ENCODE measurements around the gene ZFR2.
A peak's percentile ranks its signal among the peaks of the same experiment; 100 is the strongest.
"Not testable (repeated sequence)": the region's sequence is repeated elsewhere in the genome, so short reads cannot be mapped to it uniquely, and the experiment has no call there.

Gene ZFR2

GRCh38 chr19:3762130-3762473 is 106.7 kb downstream of the ZFR2 start:
- Histone ChIP-seq H3K36me3 (ENCODE audit: insufficient read depth, low read depth, low read length) (peaks cover 23% of the 10 kb centered on the region; the same call in 1 of the 2 replicates), H3K9me3 (ENCODE audit: insufficient read depth, low read depth, low read length) (no peaks in the 10 kb centered on the region), H3K27me3 (ENCODE audit: insufficient read depth, low read length) (no peaks in the 10 kb centered on the region), H3K9ac (ENCODE audit: low read depth, low read length) (no peak overlapping the region), H3K4me3 (ENCODE audit: low read length) (peak overlapping the region; percentile 98), H3K27ac (ENCODE audit: low read length) (no peak overlapping the region), H3K4me1 (ENCODE audit: insufficient read depth, low read length) (0 out of 2 replicates have a peak, but pooled peaks cover 4% of the 10 kb centered on the region)

- Histone ChIP-seq H3K4me1 (ENCODE audit: insufficient read depth, low read length) (0 out of 2 replicates have a peak, but pooled peaks cover 4% of the 10 kb centered on the region), H3K9ac (ENCODE audit: low read depth, low read length) (peak within 1 kb of the TSS; percentile 97), H3K27ac (ENCODE audit: low read length) (peak within 1 kb of the TSS; percentile 92), H3K36me3 (ENCODE audit: insufficient read depth, low read depth, low read length) (peaks cover 20% of the 10 kb centered on the region; the same call in 1 of the 2 replicates), H3K4me3 (ENCODE audit: low read length) (peak within 1 kb of the TSS; percentile 98), H3K27me3 (ENCODE audit: insufficient read depth, low read length) (no peaks in the 10 kb centered on the region), H3K9me3 (ENCODE audit: insufficient read depth, low read depth, low read length) (no peaks in the 10 kb centered on the region)
Observed at GRCh38 chr19:3761382-3762129, 107.3 kb downstream of the ZFR2 start, which contains the start of gene APBA3. APBA3 (minus strand) TSS chr19:3761692; CDS start chr19:3760264, 1,428 bp downstream.

GRCh38 chr19:3760871-3761361 is 107.9 kb downstream of the ZFR2 start:
- H3K9me3 ChIP-seq (ENCODE audit: insufficient read depth, low read depth, low read length), result no peaks in the 10 kb centered on the region
- 0 out of 2 replicates have a peak, but pooled peaks cover 4% of the 10 kb centered on the region for H3K4me1 ChIP-seq (ENCODE audit: insufficient read depth, low read length)
- peak overlapping the region; percentile 43 for H3K27ac ChIP-seq (ENCODE audit: low read length)
- H3K27me3 ChIP-seq (ENCODE audit: insufficient read depth, low read length), result no peaks in the 10 kb centered on the region
- peaks cover 18% of the 10 kb centered on the region; the same call in 1 of the 2 replicates for H3K36me3 ChIP-seq (ENCODE audit: insufficient read depth, low read depth, low read length)
- H3K4me3 ChIP-seq (ENCODE audit: low read length), result peak overlapping the region; percentile 98
- H3K9ac ChIP-seq (ENCODE audit: low read depth, low read length), result peak overlapping the region; percentile 97

- no peak overlapping the region for H3K27ac ChIP-seq (ENCODE audit: low read length)
- no peak overlapping the region for H3K9ac ChIP-seq (ENCODE audit: low read depth, low read length)
- H3K4me3 ChIP-seq (ENCODE audit: low read length), result no peak overlapping the region
- H3K4me1 ChIP-seq (ENCODE audit: insufficient read depth, low read length), result 0 out of 2 replicates have a peak, but pooled peaks cover 4% of the 10 kb centered on the region
- H3K27me3 ChIP-seq (ENCODE audit: insufficient read depth, low read length), result no peaks in the 10 kb centered on the region
- no peaks in the 10 kb centered on the region for H3K9me3 ChIP-seq (ENCODE audit: insufficient read depth, low read depth, low read length)
- peaks cover 11% of the 10 kb centered on the region; the same call in 1 of the 2 replicates for H3K36me3 ChIP-seq (ENCODE audit: insufficient read depth, low read depth, low read length)
Observed at GRCh38 chr19:3759482-3760254, 109.2 kb downstream of the ZFR2 start.

- H3K27me3 ChIP-seq (ENCODE audit: insufficient read depth, low read length); H3K9me3 ChIP-seq (ENCODE audit: insufficient read depth, low read depth, low read length); H3K27ac ChIP-seq (ENCODE audit: low read length); H3K9ac ChIP-seq (ENCODE audit: low read depth, low read length); H3K4me3 ChIP-seq (ENCODE audit: low read length); H3K4me1 ChIP-seq (ENCODE audit: insufficient read depth, low read length): not testable (repeated sequence)
- peaks cover 11% of the 10 kb centered on the region; the same call in 1 of the 2 replicates for H3K36me3 ChIP-seq (ENCODE audit: insufficient read depth, low read depth, low read length)
Observed at GRCh38 chr19:3758297-3758696, 110.5 kb downstream of the ZFR2 start.

- not testable (repeated sequence) for H3K9me3 ChIP-seq (ENCODE audit: insufficient read depth, low read depth, low read length); H3K9ac ChIP-seq (ENCODE audit: low read depth, low read length); H3K4me1 ChIP-seq (ENCODE audit: insufficient read depth, low read length); H3K4me3 ChIP-seq (ENCODE audit: low read length); H3K27ac ChIP-seq (ENCODE audit: low read length); H3K27me3 ChIP-seq (ENCODE audit: insufficient read depth, low read length)
- peaks cover 11% of the 10 kb centered on the region; the same call in 1 of the 2 replicates for H3K36me3 ChIP-seq (ENCODE audit: insufficient read depth, low read depth, low read length)
Observed at GRCh38 chr19:3757705-3758104, 111.1 kb downstream of the ZFR2 start.
